NCI-H128 (cell line): ENCODE results near the gene PRKCH.

Experiments
- DNase-seq: peaks from one replicate; lab custom pipeline; 2025; ENCODE audit not compliant: unreplicated experiment; lab: John Stamatoyannopoulos, UW

PRKCH gene

DNA sequence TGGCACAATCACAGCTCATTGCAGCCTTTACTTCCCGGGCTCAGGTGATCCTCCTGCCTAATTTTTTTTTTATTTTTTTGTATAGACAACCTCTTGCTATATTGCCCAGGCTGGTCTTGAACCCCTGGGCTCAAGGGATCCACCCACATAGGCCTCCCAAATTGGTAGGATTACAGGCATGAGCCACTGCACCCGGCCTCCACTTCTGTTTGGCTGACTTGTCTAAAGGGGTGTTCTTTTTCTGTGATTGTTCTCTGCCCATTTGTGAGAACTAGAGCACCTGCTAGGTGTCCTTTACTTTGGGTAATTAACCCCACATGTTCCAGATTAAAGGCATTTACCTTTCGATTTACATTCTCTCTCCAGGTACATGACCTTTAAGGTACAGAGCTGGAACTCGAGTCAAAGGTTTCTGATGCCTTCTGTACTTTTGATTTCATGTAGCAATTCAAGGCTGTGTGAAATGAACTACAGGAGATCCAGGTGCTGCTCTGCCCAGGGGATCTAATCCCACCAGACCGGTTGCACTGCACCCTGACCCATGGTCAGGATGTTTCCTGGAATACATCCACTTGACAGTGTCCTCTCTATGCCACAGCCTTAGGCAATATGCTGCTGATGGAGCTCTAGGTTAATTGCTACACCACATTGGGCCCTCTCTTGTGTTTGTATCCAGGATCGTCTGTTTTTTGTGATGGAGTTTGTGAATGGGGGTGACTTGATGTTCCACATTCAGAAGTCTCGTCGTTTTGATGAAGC lies 163.6 kb downstream of the PRKCH start:
- no peak for DNase-seq

DNA sequence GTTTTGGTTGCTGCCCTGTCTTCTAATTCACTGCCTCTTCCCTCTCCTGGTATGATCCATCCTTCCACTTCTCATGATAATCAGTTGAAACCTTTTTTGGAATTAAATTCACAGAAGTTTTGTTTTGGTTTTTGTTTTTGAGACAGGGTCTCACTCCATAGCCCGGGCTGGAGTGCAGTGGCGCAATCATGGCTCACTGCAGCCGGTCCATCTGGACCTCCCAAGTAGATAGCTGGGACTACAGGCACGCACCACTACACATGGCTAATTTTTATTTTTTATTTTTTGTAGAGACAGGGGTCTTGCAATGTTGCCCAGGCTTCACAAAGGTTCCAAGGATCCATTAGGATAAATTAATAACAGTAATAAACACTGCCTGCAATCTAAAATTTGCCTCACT lies 164.3 kb downstream of the PRKCH start:
- DNase-seq, result no peak

DNA sequence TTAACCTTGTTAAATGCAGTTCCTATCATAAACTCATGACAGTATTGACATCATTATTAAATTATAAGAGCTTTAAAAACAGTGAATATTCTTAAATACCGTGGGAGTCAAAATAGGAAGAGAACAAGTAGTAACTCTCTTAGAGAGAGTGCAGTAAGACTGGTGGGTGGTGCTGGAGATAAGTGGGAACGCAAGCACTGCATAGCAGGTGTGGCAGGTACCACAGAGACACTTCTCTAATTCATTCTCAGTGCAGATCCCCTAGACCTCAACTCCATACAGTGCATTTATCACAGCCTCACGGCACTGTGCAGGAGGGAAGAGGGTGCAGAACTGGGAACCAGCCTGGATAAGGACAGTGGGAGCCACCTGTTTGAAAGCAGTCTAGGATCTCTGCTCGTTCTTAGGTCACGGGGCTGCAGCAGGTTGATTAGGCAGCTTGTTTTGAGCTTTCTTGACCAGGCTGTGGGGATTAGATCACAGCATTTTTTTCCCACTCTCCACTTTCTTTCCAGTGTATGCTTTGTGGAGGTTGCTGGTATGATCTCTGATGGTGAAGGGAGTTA lies 165.6 kb downstream of the PRKCH start:
- DNase-seq, result no peak

DNA sequence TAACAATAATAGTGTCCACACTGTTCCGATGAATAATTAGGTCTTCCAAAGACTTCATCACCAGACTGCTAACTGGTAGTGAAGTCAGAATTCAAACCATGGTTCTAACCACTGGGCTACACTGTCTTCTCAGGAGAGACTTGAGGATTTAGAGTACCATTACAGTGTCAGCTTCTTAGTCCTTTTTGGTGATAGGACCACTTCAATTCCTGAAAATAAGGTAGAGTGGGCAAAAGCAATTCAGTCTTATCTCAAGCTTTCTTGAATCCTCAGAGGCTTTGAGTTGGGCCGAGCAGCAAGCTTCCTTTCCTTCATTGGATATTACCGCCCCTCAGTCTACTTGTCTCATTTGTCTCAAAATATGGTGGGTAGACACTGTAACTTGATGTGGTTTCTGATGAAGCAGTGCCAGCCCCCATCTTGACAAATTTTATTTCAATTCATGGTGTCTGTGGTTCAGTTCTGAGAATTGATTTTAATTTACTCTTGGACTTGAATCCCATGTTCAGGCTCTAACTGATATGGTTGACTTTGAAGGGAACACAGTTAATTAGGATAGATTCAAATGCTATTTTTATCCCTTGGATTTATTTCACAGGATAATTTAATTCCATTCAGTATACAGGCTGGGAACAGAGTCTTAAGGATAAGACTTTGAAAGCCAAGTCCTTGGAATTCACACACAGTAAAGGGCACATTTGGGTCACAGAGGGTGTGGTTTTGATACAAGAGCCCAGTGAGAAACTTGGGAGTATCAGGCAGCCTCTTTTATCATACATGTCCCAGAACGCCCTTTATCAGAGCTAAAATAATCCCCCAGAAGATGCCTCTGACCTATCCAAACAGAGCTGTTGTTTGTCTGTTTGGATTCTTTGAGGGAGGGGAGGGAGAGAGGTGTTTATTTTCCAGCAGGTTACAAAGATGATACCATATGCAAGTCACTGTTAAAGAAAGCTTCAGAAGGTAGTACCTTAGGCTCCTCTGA lies 167.3 kb downstream of the PRKCH start:
- DNase-seq, result no peak

DNA sequence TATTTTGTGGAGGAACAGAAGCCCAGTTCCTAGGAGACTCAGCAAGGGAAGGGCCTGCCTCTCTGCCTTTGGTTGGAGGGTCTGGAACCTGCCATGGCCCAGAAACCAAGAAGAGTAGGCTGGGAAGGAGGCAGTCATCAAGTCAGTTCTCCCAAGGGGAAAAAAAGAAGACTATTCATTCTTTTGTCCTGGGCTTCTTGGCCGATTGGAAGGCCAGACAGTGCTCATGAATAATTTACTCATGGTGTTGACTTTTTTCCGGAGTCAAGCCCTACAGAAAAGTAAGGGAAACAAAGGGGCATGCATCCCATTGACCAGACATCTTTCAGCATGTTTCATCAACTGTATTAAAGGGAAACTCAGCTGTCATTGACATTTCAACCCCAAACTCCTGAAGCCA lies 168.1 kb downstream of the PRKCH start:
- no peak for DNase-seq

DNA sequence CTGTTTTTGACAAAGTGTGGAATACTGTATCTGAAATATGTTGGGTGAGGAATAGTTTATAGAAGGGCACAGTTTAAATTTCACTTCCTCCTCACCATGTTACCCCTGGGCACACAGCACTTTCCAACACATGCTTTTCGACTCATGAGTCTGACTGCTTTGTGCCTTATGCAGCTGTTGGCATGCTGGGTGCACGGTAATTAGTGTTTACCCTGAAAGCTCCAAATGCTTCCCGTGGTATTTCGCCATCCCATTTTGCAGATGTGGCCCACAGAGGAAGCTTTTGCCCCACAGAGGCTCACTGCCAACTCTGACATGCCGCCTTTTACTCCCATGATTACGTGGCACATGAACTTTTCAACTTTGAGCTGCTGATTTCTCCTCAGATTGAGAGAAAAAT lies 168.6 kb downstream of the PRKCH start:
- no peak for DNase-seq

DNA sequence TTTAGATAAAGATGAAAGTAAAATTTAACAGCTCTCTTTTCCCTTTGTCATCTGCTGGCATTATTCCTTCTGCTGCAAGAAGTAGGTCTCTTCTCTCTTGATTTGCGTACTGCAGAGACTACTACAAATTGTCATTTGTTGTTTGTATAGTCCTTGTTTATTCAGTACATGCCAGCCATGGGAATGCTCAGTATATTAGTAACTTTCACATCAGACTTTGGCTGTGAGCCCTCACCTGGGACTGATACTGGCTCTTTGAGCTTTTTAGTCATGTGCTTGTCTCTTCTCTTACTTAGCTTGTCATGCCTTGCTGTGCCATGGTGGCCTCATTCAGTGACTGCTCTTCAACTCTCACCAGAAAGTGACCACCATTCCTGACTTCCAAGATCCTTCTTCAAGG lies 169.8 kb downstream of the PRKCH start:
- DNase-seq, result no peak

DNA sequence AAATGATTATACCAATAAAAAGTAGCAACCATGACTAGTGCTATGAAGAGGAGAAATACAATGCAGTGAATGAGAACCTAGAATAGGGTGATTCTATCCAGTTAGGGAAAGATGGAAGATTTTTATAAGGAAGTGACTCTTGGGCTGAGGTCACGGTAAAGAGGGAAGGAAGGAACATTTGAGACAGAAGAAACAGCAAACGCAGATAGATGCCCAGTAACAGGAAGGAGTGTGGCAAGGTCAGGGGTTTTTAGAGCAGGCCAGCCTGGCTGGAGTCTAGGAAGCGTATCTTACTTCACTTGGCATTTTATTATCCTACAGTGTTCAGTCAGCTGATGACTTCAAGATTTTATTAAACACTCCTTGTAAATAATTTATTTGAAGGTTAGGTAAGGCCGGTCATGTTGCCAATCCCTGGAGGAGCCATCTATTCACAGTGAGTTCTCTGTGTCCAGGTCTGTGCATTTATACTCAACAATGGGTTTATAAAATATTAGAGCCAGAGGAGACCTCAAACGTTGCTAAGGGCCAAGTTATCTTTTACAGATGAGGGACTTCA lies 170.6 kb downstream of the PRKCH start:
- DNase-seq, result no peak

DNA sequence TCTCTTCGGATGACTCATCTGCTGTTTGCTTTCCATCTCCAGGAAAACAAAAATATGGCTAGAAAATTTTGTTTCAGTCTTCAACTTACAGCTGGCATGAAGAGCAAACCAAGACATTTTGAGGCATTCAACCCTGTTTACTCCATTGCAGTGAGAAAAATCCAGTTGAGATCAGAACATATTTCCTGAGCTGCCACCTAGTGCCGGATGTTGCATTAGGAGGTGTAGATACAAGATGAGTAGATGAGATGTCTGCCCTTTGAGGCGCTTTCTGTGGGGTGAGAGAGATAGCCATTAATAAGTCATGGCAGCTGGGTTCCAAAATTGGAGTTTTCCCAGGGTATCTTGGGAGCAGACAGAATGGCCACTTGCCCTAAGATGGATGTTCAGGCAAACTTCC lies 171.1 kb downstream of the PRKCH start:
- DNase-seq, result no peak

DNA sequence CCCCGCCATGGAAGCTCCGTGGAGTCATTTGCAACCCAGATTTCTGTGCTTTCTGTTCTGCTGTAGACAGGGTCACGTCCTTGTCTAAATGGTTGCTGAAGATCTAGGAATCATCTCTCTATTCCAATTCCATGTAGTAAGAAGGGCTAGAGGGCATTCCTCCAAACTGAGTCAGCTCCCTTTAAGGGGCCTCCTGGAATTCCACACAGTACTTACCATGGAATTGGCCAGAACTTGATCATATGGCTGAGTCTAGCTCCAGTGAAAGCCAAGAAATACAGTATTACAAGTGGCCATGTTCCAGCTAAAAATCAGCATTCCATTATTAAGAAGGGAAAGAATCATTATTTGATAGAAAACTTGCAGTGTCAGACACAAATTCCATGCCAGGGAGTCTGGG lies 171.9 kb downstream of the PRKCH start:
- no peak for DNase-seq

DNA sequence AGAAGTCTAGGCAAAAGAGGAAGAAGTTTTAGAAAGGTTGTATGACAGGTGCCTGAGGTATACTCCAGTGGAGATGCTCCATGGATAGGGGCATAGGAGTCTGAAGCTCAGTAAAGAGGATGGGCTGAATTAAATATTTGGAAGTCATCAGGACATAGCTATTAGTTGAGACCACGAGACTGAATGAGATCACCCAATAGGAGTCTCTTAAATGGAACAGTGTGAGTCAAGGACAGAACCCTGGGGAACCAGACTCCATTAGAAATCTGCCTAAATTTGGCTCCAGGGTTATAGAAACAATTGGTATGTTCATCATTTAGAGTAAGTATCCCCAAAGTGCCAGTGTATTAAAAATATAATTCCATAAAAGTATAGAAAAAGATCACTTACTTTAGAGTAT lies 172.6 kb downstream of the PRKCH start:
- DNase-seq, result no peak

DNA sequence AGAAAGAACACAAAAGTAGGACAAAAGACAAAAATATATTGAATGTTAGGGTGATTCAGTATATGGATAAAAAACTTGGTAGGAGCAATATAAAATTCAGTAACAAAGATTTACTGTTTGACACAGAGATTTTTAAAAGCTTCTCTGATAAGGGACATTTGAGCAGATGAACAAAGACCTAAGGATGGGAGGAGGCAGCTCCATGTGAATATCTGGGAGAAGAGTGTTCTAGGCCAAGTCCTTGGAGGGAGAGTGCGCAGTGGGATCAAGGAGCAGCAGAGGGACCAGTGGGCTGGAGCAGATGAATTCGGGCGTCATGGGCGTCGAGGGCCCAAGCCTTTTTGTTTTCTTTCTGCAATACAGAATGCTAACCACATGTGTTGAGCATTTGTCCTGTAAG lies 174.4 kb downstream of the PRKCH start:
- DNase-seq, result no peak

DNA sequence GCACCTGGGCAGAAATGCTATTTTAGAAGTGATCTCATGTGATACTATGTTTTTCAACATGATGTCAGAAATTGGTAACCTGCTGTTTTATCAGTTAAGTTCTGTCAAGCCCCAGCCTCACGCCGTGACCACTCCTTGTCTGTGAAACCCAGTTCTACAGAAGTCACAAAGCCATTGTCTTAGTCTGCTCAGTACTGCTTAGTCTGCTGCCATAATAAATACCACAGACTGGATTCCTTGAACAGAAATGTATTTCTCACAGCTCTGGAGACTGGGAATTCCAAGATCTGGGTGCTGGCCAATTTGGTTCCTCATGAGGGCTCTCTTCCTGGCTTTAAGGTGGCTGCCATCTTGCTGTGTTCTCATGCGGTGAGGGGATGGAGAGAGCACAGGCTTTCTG lies 176.9 kb downstream of the PRKCH start:
- no peak for DNase-seq

DNA sequence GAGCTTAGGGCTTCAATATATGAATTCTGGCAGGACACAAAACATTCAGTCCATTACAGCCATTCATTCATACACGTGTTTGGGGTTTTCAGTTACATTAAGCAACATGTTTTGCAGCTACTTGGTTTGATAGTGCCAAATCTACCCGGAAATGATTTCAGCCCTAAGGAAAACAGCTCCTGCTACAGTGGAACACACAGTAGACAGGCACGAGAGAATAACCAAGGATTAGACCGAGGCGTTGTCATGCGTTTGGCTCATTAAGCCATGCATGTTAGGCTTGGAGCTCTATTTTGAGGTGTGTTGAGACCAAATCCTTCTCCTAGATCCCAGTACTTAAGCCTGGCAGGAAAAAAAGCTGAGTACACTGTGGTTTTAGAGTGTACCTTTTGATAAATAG lies 177.4 kb downstream of the PRKCH start:
- no peak for DNase-seq

DNA sequence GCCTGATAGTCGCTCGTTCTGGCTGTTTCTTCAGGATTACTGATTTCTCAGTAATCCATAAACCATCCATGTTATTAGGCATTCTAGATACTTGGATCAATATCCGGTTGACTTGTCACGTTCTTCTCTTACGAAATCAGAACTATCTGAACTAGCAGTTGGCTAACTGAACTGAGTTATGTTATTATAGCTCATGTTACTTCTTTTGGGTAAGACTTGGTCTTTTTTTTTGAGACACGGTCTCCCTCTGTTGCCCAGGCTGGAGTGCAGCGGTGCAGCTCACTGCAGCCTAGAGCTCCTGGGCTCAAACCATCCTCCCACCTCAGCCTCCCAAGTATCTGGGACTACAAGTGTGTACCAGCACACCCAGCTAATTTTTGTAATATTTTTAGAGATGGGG lies 178.6 kb downstream of the PRKCH start:
- no peak for DNase-seq

DNA sequence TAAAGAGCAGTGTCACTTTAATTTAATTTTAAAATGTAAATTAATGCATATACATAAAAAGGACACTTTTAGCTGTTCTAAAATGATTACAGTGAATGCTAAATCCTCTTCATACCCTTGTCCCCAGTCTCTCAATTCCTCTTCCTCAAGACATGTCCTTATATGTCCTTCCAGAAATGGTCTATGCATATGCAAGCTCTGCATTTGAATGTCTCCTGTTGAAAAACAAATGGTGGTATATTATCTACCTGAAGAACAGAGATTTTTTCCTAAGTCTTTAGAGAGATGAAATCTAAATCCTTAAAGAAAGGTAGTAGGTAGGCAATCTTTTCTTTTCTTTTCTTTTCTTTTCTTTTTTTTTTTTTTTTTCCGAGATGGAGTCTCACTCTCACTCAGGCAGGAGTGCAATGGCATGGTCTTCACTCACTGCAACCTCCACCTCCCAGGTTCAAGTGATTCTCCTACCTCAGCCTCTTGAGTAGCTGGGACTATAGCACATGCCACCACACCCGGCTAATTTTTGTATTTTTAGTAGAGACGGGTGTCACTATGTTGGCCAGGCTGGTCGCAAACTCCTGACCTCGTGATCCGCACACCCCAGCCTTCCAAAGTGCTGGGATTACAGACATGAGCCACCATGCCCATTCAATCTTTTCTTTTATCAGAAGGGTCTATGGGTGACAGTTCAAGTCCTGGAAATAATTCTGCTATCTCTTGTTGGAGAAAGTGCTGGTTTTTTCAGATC lies 180.5 kb downstream of the PRKCH start:
- DNase-seq, result no peak

DNA sequence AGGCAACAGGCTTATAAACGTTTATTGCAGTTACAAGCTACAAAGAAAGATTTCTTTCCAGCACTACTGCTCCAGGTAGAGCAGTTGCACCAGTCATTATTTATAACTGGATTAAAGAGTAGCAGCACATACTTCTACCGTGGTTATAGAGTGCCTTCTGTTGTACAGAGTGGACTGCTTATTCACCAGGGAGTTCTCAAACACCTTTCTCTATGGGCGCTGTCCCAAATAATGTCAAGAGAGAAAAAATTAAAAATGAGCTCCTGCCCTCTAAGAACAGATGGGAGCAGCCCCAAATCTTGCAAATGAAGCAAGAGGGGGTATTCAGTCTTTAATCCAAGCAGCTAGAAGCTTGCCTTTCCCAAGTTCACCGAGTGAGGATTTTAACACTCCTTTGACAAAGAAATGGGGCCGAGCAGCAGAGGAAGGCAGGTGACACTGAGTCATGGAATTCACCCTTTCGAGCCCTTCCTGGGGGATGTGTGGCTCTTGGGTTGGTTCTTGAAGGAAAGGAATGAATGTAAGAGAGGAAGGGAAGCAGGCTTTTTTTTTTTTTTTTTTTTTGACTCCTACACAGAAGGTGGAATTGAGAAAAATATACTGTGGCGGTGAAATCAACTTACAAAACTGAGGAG lies 181.2 kb downstream of the PRKCH start:
- DNase-seq, result no peak

DNA sequence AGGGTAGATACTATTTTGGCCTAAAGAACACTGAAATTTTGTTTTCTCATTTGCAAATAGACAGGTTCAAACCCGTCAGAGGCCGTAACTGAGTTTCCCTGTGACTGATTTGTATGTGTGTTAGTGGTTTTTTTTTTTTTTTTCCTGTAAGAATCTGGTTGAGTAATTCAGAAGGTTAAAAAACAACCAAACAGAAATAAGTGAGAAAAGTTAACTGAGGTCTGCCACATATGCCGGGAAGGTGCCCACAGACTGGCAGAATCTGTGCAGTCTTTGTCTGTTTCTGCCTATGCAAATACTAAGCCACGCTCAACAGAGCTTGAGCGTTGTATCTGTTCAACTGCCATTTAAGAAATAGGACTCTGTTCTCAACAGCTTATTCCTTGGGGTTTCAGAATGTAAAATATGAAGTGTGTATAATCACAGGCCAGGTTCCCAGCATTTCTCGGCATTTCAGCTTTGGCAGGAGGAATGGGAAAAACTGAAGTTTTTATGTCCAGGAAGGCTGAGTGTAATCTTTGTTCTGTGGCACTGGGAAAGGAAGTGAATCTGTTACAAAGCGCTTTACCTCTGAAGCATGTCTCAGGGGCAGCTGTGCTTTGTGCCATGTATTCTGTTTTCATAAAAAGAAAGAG lies 181.9 kb downstream of the PRKCH start:
- no peak for DNase-seq

DNA sequence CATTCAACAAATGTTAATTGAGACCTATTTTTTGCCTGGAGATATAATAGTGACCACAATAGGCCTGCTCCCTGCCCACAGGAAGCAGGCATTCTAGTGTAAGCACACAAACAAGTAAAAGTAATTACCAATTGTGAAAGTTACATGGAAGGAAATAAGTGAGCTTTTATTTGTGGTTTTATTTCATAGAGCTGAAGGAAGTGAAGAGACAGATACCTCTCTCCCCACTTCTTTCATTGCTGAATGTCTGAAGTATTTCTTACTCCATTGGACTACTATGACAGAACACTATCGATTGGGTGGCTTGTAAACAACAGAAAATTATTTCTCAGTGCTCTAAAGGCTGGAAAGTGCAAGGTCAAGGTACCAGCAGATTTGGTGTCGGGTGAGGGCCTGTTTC lies 183.5 kb downstream of the PRKCH start:
- no peak for DNase-seq
